ENCODE results near the gene SPG11.
A peak's percentile ranks its signal among the peaks of the same experiment; 100 is the strongest.
"Not testable (repeated sequence)": the region's sequence is repeated elsewhere in the genome, so short reads cannot be mapped to it uniquely, and the experiment has no call there.

The SPG11 gene

GRCh38 chr15:44554934-44555723 lies 108.3 kb downstream of the SPG11 start:
- no peak for DNase-seq (ENCODE audit: low read depth)

DNA sequence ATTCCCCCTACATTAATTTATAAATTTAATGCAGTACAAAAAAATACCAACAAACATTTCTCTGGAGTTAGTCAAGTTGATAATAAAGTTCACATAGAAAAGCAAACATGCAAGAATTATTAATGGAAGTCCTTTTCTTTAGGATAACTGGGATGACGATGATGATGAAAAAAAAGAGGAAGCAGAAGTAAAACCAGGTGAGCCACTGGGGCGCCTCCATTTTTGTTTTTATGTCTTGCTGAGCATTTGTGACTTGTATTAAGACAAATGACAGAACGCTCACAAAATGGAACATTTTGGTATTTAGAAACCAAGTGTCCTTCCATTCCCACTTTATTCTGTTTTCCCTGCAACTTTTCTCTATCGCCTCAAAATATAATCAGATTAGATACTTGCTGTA lies 112.7 kb downstream of the SPG11 start:
- DNase-seq (ENCODE audit: low read depth), result no peak

DNA sequence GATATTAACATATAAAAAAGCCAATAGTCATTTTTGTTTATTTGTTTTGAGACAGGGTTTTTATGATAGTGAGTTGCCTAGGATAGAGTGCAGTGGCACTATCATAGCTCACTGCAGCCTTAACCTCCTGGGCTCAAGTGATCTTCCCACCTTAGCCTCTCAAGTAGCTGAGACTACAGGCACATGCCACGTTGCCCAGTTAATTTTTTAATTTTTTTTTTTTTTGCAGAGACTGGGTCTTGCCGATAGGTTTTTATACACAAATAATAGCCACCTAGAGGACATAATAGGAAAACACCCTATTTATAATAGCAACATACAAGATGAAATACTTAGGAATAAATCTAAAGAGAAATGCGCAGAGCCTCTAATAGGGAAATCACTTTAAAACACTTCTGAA lies 113.2 kb downstream of the SPG11 start:
- no peak for DNase-seq (ENCODE audit: low read depth)

GRCh38 chr15:44549152-44549551 lies 114.3 kb downstream of the SPG11 start:
- not testable (repeated sequence) for DNase-seq (ENCODE audit: low read depth)

- no peak for DNase-seq (ENCODE audit: low read depth)
These were observed 117.3 kb downstream of the SPG11 start for GRCh38 chr15:44545913-44546802.

GRCh38 chr15:44544745-44545144 lies 118.7 kb downstream of the SPG11 start:
- not testable (repeated sequence) for DNase-seq (ENCODE audit: low read depth)

- no peak for DNase-seq (ENCODE audit: low read depth)
These were observed 120.9 kb downstream of the SPG11 start for GRCh38 chr15:44542596-44542995.

GRCh38 chr15:44541282-44541958 lies 122.0 kb downstream of the SPG11 start:
- no peak for DNase-seq (ENCODE audit: low read depth)

- no peak for DNase-seq (ENCODE audit: low read depth)
These were observed 125.7 kb downstream of the SPG11 start for GRCh38 chr15:44537735-44538240.

GRCh38 chr15:44536962-44537734 lies 126.3 kb downstream of the SPG11 start, which contains the start of gene EIF3J:
TSS of gene EIF3J (plus strand) at chr15:44537147. CDS start at chr15:44537195, 48 bp downstream.
- peak; percentile 93 for DNase-seq (ENCODE audit: low read depth)

DNA sequence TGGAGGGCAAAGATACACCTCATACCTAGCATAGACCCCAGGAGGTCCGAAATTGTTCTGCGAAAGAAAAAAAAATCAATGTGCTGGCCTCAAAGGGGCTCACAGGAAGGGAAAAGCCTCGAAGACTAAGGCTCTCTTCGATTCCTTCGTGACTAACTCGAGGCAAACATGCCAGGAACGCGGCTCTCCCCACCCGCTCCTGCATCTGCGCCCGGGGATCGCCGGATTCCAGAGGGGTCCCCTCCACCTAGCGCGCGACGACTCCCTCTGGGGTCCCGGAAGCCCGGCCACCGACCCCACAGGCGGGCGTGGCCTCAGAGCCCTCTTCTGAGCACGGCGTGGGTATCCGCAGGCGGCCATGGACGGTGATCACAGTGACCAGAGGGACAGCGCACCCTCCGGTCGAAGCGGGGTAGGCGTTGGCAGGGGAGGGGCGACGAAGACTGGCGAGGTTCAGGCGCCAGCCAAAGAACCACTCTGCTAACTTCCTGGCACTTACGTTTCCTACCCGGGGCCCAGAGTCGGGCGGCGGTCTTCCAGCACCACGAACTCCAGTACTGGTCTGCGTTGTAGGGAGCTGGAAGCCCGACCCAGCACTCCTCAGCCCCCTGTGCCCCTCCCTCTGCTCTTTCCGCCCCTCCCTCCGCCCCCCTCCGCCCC lies 127.0 kb downstream of the SPG11 start:
- no peak for DNase-seq (ENCODE audit: low read depth)

DNA sequence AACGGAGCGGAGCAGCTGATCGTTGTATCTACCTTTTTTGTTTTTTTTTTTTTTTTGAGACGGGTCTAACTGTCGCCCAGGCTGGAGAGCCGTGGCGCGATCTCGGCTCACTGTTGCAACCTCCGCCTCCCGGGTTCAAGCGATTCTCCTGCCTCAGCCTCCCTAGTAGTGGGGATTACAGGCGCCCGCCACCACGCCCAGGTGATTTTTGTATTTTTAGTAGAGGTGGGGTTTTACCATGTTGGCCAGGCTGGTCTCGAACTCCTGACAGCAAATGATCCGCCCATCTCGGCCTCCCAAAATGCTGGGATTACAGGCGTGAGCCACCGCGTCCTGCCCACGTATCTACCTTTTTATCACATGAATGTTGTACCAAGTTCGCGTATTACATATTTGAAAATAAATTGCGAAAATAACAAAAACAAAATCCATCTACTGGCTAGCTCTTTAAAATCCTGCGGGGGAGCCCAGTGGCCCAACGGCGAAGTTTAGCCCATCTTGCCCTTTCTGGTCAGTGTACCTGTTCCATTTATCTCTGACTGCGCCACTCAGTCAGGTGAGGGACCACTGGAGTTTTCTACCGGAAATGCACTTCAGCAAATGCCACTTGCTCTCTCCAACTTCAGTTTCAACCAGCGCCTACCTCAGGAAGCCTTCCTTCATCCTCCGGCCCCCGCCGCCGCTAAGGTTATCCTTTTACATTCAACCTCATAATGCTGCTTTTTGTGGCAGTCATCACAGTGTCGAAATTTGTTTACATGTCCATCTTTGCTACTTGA lies 127.8 kb downstream of the SPG11 start:
- no peak for DNase-seq (ENCODE audit: low read depth)

DNA sequence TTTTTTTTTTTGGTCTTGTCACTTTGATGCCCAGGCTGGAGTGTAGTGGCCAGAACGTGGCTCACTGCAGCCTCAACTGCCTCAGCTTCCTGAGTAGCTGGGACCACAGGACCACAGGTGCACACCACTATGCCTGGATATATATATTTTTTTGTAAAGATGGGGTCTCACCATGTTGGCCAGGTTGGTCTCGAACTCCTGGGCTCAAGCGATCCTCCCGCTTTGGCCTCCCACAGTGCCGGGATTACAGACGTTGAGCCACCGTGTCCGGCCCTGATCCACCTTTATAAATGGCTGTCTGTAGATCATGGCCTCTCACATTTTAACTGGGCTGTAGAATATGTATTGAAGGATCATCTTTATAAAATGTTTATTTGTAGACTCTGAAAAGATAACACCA lies 128.4 kb downstream of the SPG11 start:
- no peak for DNase-seq (ENCODE audit: low read depth)

GRCh38 chr15:44532689-44533088 lies 130.8 kb downstream of the SPG11 start:
- DNase-seq (ENCODE audit: low read depth), result no peak

GRCh38 chr15:44532275-44532674 lies 131.2 kb downstream of the SPG11 start:
- not testable (repeated sequence) for DNase-seq (ENCODE audit: low read depth)

GRCh38 chr15:44530653-44531052 lies 132.8 kb downstream of the SPG11 start:
- DNase-seq (ENCODE audit: low read depth), result no peak

- DNase-seq (ENCODE audit: low read depth), result no peak
These were observed 133.4 kb downstream of the SPG11 start for GRCh38 chr15:44529864-44530604.

GRCh38 chr15:44527241-44527640 lies 136.2 kb downstream of the SPG11 start:
- no peak for DNase-seq (ENCODE audit: low read depth)

DNA sequence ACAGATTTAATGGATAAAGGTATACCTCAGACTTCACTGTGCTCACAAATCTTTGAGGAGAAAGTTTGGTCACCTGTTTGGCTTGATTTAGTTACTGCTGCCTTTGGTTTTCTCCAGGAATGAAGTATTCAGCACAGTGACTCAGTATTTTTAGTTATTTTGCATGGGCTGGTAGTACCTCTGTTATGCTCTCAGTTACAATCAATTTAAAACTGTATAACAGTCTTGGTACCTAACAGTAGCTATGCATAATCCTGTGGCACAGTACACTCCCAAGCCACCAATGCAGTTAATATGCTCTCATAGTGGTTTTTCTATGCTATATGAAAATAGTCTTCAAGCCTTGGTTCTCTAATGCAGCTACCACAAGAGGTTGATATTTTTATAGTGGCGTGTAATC lies 138.4 kb downstream of the SPG11 start:
- DNase-seq (ENCODE audit: low read depth), result no peak
